Measurements from ENCODE around the gene ATE1. TPM values are rescaled to one million over a fixed set of nuclear protein-coding genes. Genes with fewer than 3 reads are reported as not detected.

ATE1 gene
- total and polyA plus RNA-seq, 2 of the 4 experiments (the other 2 are of a cell fraction), result 6.4 to 27.8 TPM

GRCh38 chr10:121783782-121784372 is 144.0 kb downstream of the ATE1 start:
- intact Hi-C loops (cut with micrococcal nuclease) (no loop called here), in situ Hi-C loops (cut with MboI; ENCODE audit: low sequenced_read_pairs) (no loop called here), dilution Hi-C loops (cut with HindIII; ENCODE audit: low sequenced_read_pairs, unreplicated experiment) (no loop called here)
- H4K8ac ChIP-seq (ENCODE audit: low read depth in 2 of 2, low read length in 2 of 2), result no peak overlapping the region
- DNase-seq (no peak), ATAC-seq (ENCODE audit: low read depth) (no peak)
- no peaks in the 10 kb centered on the region for H3K79me1 ChIP-seq (ENCODE audit: low read depth in 1 of 2, low read length in 2 of 2)
- H3K4me1 ChIP-seq (ENCODE audit: control insufficient read depth, insufficient read depth, low read length), result no peaks in the 10 kb centered on the region
- no TSS peak for BruUV-seq (replicated peaks)
- H2AFZ ChIP-seq (replicated peaks; ENCODE audit: low read length, poor library complexity), result no peak overlapping the region
- no peak overlapping the region for H4K5ac ChIP-seq (ENCODE audit: low read depth, low read length)
- H3K27me3 ChIP-seq (ENCODE audit: control insufficient read depth, insufficient read depth, low read length), result no peaks in the 10 kb centered on the region
- no peak overlapping the region for H3K9ac ChIP-seq (ENCODE audit: low read depth, low read length)
- no peak overlapping the region for H3K4me3 ChIP-seq (ENCODE audit: insufficient read depth, low read depth, low read length)
- H3K4me2 ChIP-seq (ENCODE audit: low read depth, low read length), result no peak overlapping the region
- H4K20me1 ChIP-seq (ENCODE audit: insufficient read depth, low read length), result no peaks in the 10 kb centered on the region
- no peak overlapping the region for H2BK5ac ChIP-seq (ENCODE audit: low read depth, low read length, poor library complexity, severe bottlenecking)
- POLR2A ChIA-PET (ENCODE audit: unreplicated experiment), result no interaction called here
- no CpG with 5 or more reads among the region's 6 CpGs for WGBS, 2 experiments (ENCODE audit: extremely low coverage in 2 of 2, insufficient read length in 1 of 2)
- H2BK120ac ChIP-seq (ENCODE audit: low read depth, low read length), result no peak overlapping the region
- H3K18ac ChIP-seq (ENCODE audit: low read depth, low read length), result no peak overlapping the region
- H4K91ac ChIP-seq (ENCODE audit: insufficient read depth, low read depth, low read length), result no peak overlapping the region
- H2AK9ac ChIP-seq (replicated peaks; ENCODE audit: low read depth, low read length, poor library complexity), result no peak overlapping the region
- no peak overlapping the region for H2BK15ac ChIP-seq (ENCODE audit: low read depth, low read length)
- no peak overlapping the region for H2BK20ac ChIP-seq (ENCODE audit: low read depth, low read length)
- TF ChIP-seq RFX5 (IDR thresholded peaks at IDR 0.05; ENCODE audit: low read depth, low read length) (no peak), BHLHE40 (IDR thresholded peaks at IDR 0.05; ENCODE audit: low read depth, low read length) (no peak), NFE2L2 (IDR thresholded peaks at IDR 0.05; ENCODE audit: low read depth, low read length) (no peak)
- no peak overlapping the region for H3K14ac ChIP-seq (replicated peaks; ENCODE audit: low read depth, low read length)
- CTCF ChIA-PET, result no interaction called here
- no peaks in the 10 kb centered on the region for H3K9me3 ChIP-seq (ENCODE audit: control insufficient read depth, insufficient read depth, low read length)
- H3K23ac ChIP-seq (ENCODE audit: low read depth, low read length), result no peak overlapping the region
- H3K4ac ChIP-seq (ENCODE audit: low read depth, low read length), result no peak overlapping the region
- H3K27ac ChIP-seq (ENCODE audit: insufficient read depth, low read length), result no peak overlapping the region
- H3K9me1 ChIP-seq (ENCODE audit: insufficient read depth, low read length), result no peaks in the 10 kb centered on the region
- H2AK5ac ChIP-seq (ENCODE audit: low read depth, low read length), result no peak overlapping the region
- H3K56ac ChIP-seq (ENCODE audit: extremely low read depth, insufficient read depth, low read length), result no peak overlapping the region
- H3K36me3 ChIP-seq (ENCODE audit: control insufficient read depth, insufficient read depth, low read length), result 0 out of 2 replicates have a peak, but pooled peaks cover 3% of the 10 kb centered on the region
